ENCODE data around the gene KIAA0825.

- TF ChIP-seq YY1 (IDR thresholded peaks at IDR 0.05; ENCODE audit: insufficient read depth, insufficient read length) (no peak), ZNF274 (IDR thresholded peaks at IDR 0.05; ENCODE audit: low read depth, low read length) (no peak)
Measured at GRCh38 chr5:94304146-94304545, 314.3 kb downstream of the KIAA0825 start.
